ENCODE measurements around the gene RPS6KB1.
"Not testable (repeated sequence)": the region's sequence is repeated elsewhere in the genome, so short reads cannot be mapped to it uniquely, and the experiment has no call there.

Gene RPS6KB1

GRCh38 chr17:59872351-59872750, 20.6 kb upstream of the RPS6KB1 start:
- no peak for DNase-seq

- DNase-seq: not testable (repeated sequence)
These were observed 19.5 kb upstream of the RPS6KB1 start for GRCh38 chr17:59873414-59873813.

- DNase-seq: no peak
These were observed 18.5 kb upstream of the RPS6KB1 start for GRCh38 chr17:59874376-59874775.

GRCh38 chr17:59876107-59876506, 16.8 kb upstream of the RPS6KB1 start:
- no peak for DNase-seq

- no peak for DNase-seq
These were observed 15.0 kb upstream of the RPS6KB1 start for GRCh38 chr17:59877965-59878364.

GRCh38 chr17:59878624-59879023, 14.3 kb upstream of the RPS6KB1 start:
- no peak for DNase-seq

- DNase-seq: no peak
These were observed 8.1 kb upstream of the RPS6KB1 start for GRCh38 chr17:59884861-59885260.

- no peak for DNase-seq
These were observed 4.7 kb upstream of the RPS6KB1 start for GRCh38 chr17:59888145-59888750.

- no peak for DNase-seq
These were observed 2.2 kb upstream of the RPS6KB1 start for GRCh38 chr17:59890720-59891119.

- DNase-seq: no peak
These were observed 534 bp upstream of the RPS6KB1 start for GRCh38 chr17:59892251-59892923.

GRCh38 chr17:59893676-59894100, 767 bp downstream of the RPS6KB1 start:
- DNase-seq: no peak

- DNase-seq: no peak
These were observed 4.2 kb downstream of the RPS6KB1 start for GRCh38 chr17:59897090-59897489.

- DNase-seq: no peak
These were observed 6.2 kb downstream of the RPS6KB1 start for GRCh38 chr17:59899099-59899498.

- no peak for DNase-seq
These were observed 8.7 kb downstream of the RPS6KB1 start for GRCh38 chr17:59901604-59902003.

GRCh38 chr17:59903455-59903854, 10.5 kb downstream of the RPS6KB1 start:
- DNase-seq: no peak

GRCh38 chr17:59907467-59907866, 14.5 kb downstream of the RPS6KB1 start:
- DNase-seq: no peak

GRCh38 chr17:59914274-59914854, 21.4 kb downstream of the RPS6KB1 start:
- no peak for DNase-seq

GRCh38 chr17:59916446-59916845, 23.5 kb downstream of the RPS6KB1 start:
- no peak for DNase-seq

- not testable (repeated sequence) for DNase-seq
These were observed 27.7 kb downstream of the RPS6KB1 start for GRCh38 chr17:59920637-59921036.

GRCh38 chr17:59930121-59930520, 37.2 kb downstream of the RPS6KB1 start:
- not testable (repeated sequence) for DNase-seq

GRCh38 chr17:59930768-59931167, 37.8 kb downstream of the RPS6KB1 start:
- not testable (repeated sequence) for DNase-seq

GRCh38 chr17:59933317-59933716, 40.4 kb downstream of the RPS6KB1 start:
- DNase-seq: not testable (repeated sequence)

- not testable (repeated sequence) for DNase-seq
These were observed 47.8 kb downstream of the RPS6KB1 start for GRCh38 chr17:59940697-59941096.

- DNase-seq: no peak
These were observed 48.2 kb downstream of the RPS6KB1 start for GRCh38 chr17:59941131-59941530.
